HCT116 (cell line): ENCODE data around the gene OVOL1. TPM values are rescaled to one million over a fixed set of nuclear protein-coding genes. Genes with fewer than 3 reads are reported as not detected.

Experiments used
- ATAC-seq: fragments of 200-7000 bp; cut with Tn5 transposase; 2 replicates; pipeline ENCODE4 v1.9.1; 2020; ENCODE audit warnings: mild to moderate bottlenecking, moderate library complexity
- BruUV-seq: library from RNA; stranded (reverse); fragments of 400-500 nt; replicated peaks from 2 replicates; lab custom pipeline; 2021; lab: Mats Ljungman, UMichigan
- CTCF ChIA-PET: fragments of 300-600 bp; sonication (Branson Sonifier 250); formaldehyde crosslinking; loops from one replicate; lab custom pipeline; 2021; ENCODE audit warnings: antibody characterized with exemption; lab: Charles Lee
- POLR2A ChIA-PET: fragments of 300-600, 350-600 bp; sonication (Branson Sonifier 250); formaldehyde crosslinking; loops from one replicate; lab custom pipeline; 2021; ENCODE audit warnings: antibody characterized with exemption; lab: Charles Lee
- RAD21 ChIA-PET, 2 experiments: fragments of 300-600 bp; sonication (Branson Sonifier 250); formaldehyde crosslinking; loops; one replicate each; lab custom pipeline; 2023; ENCODE audit warnings: low total read pairs in 2 of 2; ENCODE audit not compliant: uncharacterized antibody in 2 of 2, unreplicated experiment in 2 of 2, low non-redundant PET in 1 of 2; lab: Charles Lee
- DNase-seq: peaks from one replicate; pipeline ENCODE4 v3.0.0-alpha.2; 2010; ENCODE audit warnings: low read depth, low spot score
- H2AFZ ChIP-seq: fragments of 200-600 bp; shearing (Covaris generic), sonication (generic); 2 replicates; pipeline ENCODE4 v1.6.1; 2017; ENCODE audit warnings: low read depth, mixed run types, mixed read lengths, antibody characterized with exemption, low read length; ENCODE audit not compliant: poor library complexity, severe bottlenecking
- H3K27ac ChIP-seq: 2 replicates; pipeline ENCODE4 v1.5.1; 2012; ENCODE audit warnings: low read depth, low read length
- H3K27me3 ChIP-seq: fragments of 200-600 bp; sonication (generic); 2 replicates; pipeline ENCODE4 v1.6.1; 2016; ENCODE audit warnings: mixed run types, low read length, mixed read lengths; ENCODE audit not compliant: insufficient read depth
- H3K36me3 ChIP-seq, 2 experiments: fragments of 200-500 bp in 1 of 2; fragments of 200-600 bp in 1 of 2; sonication (Bioruptor generic) in 1 of 2; sonication (generic) in 1 of 2; 2 replicates each; pipeline versions ENCODE4 v1.5.1 to v1.6.1; 2014 to 2016; ENCODE audit warnings: low read length in 2 of 2, inconsistent platforms in 1 of 2, mixed read lengths in 1 of 2, mixed run types in 1 of 2; ENCODE audit not compliant: insufficient read depth in 2 of 2, control insufficient read depth in 1 of 2
- H3K4me1 ChIP-seq, 2 experiments: fragments of 200-600 bp in 1 of 2; sonication (generic) in 1 of 2; 2 replicates each; pipeline versions ENCODE4 v1.5.1 to v1.6.1; 2012 to 2017; ENCODE audit warnings: low read length in 2 of 2, inconsistent platforms in 1 of 2, mild to moderate bottlenecking in 1 of 2, mixed read lengths in 1 of 2, mixed run types in 1 of 2, moderate library complexity in 1 of 2; ENCODE audit not compliant: insufficient read depth in 2 of 2, control insufficient read depth in 1 of 2
- H3K4me2 ChIP-seq: fragments of 200-600 bp; sonication (generic); 2 replicates; pipeline ENCODE4 v1.6.1; 2017; ENCODE audit warnings: mixed run types, low read length, mixed read lengths
- H3K4me3 ChIP-seq, 2 experiments: fragments of 200-600 bp in 1 of 2; sonication (generic) in 1 of 2; replicated peaks in 1 of 2; 2 replicates each; pipeline ENCODE4 v1.5.1; 2011 to 2016; ENCODE audit warnings: low read length in 2 of 2, control low read depth in 1 of 2, low read depth in 1 of 2, mild to moderate bottlenecking in 1 of 2, mixed read lengths in 1 of 2, mixed run types in 1 of 2
- H3K79me2 ChIP-seq: fragments of 200-600 bp; sonication (generic); 2 replicates; pipeline ENCODE4 v1.6.1; 2017; ENCODE audit warnings: mild to moderate bottlenecking, mixed run types, low read length, moderate library complexity, mixed read lengths; ENCODE audit not compliant: insufficient read depth
- H3K9ac ChIP-seq: fragments of 200-600 bp; sonication (generic); 2 replicates; pipeline ENCODE4 v1.6.1; 2016; ENCODE audit warnings: low read length, mixed read lengths
- H3K9me2 ChIP-seq: fragments of 200-600 bp; sonication (generic), shearing (Covaris generic); 2 replicates; pipeline ENCODE4 v1.6.1; 2017; ENCODE audit warnings: mixed run types, mild to moderate bottlenecking, moderate library complexity; ENCODE audit not compliant: insufficient read depth
- H3K9me3 ChIP-seq, 2 experiments: fragments of 200-500 bp in 1 of 2; fragments of 200-600 bp in 1 of 2; sonication (Bioruptor generic) in 1 of 2; sonication (generic) in 1 of 2; 2 replicates each; pipeline ENCODE4 v1.6.1; 2014 to 2017; ENCODE audit warnings: low read length in 2 of 2, mixed read lengths in 2 of 2, inconsistent platforms in 1 of 2, low read depth in 1 of 2, mild to moderate bottlenecking in 1 of 2, mixed run types in 1 of 2, moderate library complexity in 1 of 2; ENCODE audit not compliant: control insufficient read depth in 1 of 2, insufficient read depth in 1 of 2
- H4K20me1 ChIP-seq: fragments of 200-600 bp; sonication (generic), shearing (Covaris generic); 2 replicates; pipeline ENCODE4 v1.6.1; 2017; ENCODE audit warnings: mixed run types, mild to moderate bottlenecking, moderate library complexity; ENCODE audit not compliant: insufficient read depth
- EGR1 ChIP-seq: IDR thresholded peaks from 2 replicates; pipeline ENCODE4 v1.6.1; 2012; ENCODE audit warnings: low read depth
- ELF1 ChIP-seq: IDR thresholded peaks from 2 replicates; pipeline ENCODE4 v1.6.1; 2012; ENCODE audit warnings: low read depth, borderline replicate concordance
- EZH2 ChIP-seq: fragments of 200-600 bp; sonication (generic); IDR thresholded peaks from 2 replicates; pipeline ENCODE4 v1.6.1; 2017; ENCODE audit warnings: antibody characterized with exemption, mixed run types
- EZH2phosphoT487 ChIP-seq: fragments of 200-600 bp; IDR thresholded peaks from 2 replicates; pipeline ENCODE4 v1.6.1; 2018; ENCODE audit warnings: antibody characterized with exemption, borderline replicate concordance
- FOSL1 ChIP-seq: IDR thresholded peaks from 2 replicates; pipeline ENCODE4 v1.6.1; 2012; ENCODE audit warnings: low read depth
- POLR2AphosphoS5 ChIP-seq: IDR thresholded peaks from 2 replicates; pipeline ENCODE4 v1.6.1; 2011; ENCODE audit warnings: mild to moderate bottlenecking, low read depth, low read length, moderate library complexity
- SIN3A ChIP-seq: IDR thresholded peaks from 2 replicates; pipeline ENCODE4 v1.6.1; 2012; ENCODE audit warnings: low read depth
- SP1 ChIP-seq: IDR thresholded peaks from 2 replicates; pipeline ENCODE4 v1.6.1; 2012; ENCODE audit warnings: low read depth
- TCF7L2 ChIP-seq: IDR thresholded peaks from 2 replicates; pipeline ENCODE4 v1.7.0; 2011; ENCODE audit warnings: borderline replicate concordance, inconsistent platforms; ENCODE audit not compliant: insufficient read depth, insufficient read length; ENCODE audit errors: extremely low read depth
- YY1 ChIP-seq: IDR thresholded peaks from 2 replicates; pipeline ENCODE4 v1.6.1; 2011; ENCODE audit warnings: low read length, low read depth, moderate library complexity, mild to moderate bottlenecking; ENCODE audit not compliant: insufficient replicate concordance; ENCODE audit errors: extremely low read depth
- ZFX ChIP-seq: fragments of 450-650 bp; IDR thresholded peaks from 2 replicates; pipeline ENCODE4 v1.6.1; 2017
- intact Hi-C: fragments of 100-400 bp; cut with micrococcal nuclease; formaldehyde crosslinking; loops from 2 replicates; pipeline ENCODE4 v1.10.0; 2022
- total RNA-seq: library from RNA; stranded (reverse); gene quantifications from one replicate; pipeline ENCODE4 v1.2.1, GENCODE V29; 2021; ENCODE audit not compliant: unreplicated experiment
- TF ChIP-seq, protein P1 (sequence below), 3 experiments: fragments of 200-600 bp in 1 of 3; sonication (generic) in 1 of 3; IDR thresholded peaks in 2 of 3; conservative IDR thresholded peaks in 1 of 3; 2 replicates each; pipeline ENCODE4 v1.5.1; 2012 to 2017; ENCODE audit warnings: low read depth in 2 of 3, low read length in 2 of 3, antibody characterized with exemption in 1 of 3, borderline replicate concordance in 1 of 3, control low read depth in 1 of 3, mild to moderate bottlenecking in 1 of 3, mixed read lengths in 1 of 3, mixed run types in 1 of 3, moderate library complexity in 1 of 3; ENCODE audit not compliant: insufficient read depth in 1 of 3
- TF ChIP-seq, protein P2 (sequence below): IDR thresholded peaks from 2 replicates; pipeline ENCODE4 v1.6.1; 2012; ENCODE audit warnings: low read depth

The OVOL1 gene
- total RNA-seq, 1 experiment from 2014 or later: 14.7 TPM

DNA sequence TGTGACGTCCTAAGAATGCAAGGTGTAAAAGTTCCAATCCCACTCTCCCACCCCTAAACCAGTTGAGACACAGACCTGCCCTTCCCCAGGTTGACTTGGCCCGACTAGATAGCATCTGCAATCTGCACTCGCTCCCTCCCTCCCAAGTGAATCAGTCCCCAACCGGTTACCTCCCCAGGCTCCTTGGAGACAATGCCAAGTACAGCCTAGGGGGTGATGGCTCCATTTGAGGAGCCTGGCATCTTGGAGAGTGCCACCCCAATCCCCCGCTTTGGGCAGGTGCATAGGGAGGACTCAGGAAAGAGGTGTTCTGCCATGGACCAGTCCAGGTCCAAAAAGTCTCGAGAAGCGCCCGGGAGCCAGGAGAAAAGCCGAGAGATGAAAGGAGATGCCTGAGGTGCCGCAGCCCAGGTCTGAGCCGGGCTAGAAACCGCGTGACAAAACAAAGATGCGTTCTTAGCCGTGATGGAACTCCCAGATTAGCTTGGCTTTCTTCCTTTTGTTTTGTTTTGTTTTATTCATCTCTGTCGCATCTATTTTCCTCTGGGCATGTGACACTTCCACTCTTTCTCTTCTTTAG, 28.2 kb downstream of the OVOL1 start:
- ATAC-seq: no peak
- no peak overlapping the region for H3K4me3 ChIP-seq
- POLR2A ChIA-PET: no interaction called here
- no peak overlapping the region for H3K27ac ChIP-seq
- BruUV-seq: TSS peak; percentile 24
- no peak overlapping the region for H3K9ac ChIP-seq
- RAD21 ChIA-PET: no interaction called here
- H3K27me3 ChIP-seq: no peaks in the 10 kb centered on the region
- H3K4me1 ChIP-seq: peaks cover 0 to 12% of the 10 kb centered on the region in 2 experiments; a peak in 2 of 4 replicates
- H4K20me1 ChIP-seq: no peaks in the 10 kb centered on the region
- no peak for DNase-seq
- TF ChIP-seq SP1 (no peak), EZH2phosphoT487 (no peak), YY1 (no peak), SIN3A (no peak), ELF1 (no peak)
- H3K79me2 ChIP-seq: no peaks in the 10 kb centered on the region
- no peak overlapping the region for H3K4me2 ChIP-seq
- no peaks in the 10 kb centered on the region for H3K36me3 ChIP-seq
- intact Hi-C loops: no loop called here
- H2AFZ ChIP-seq: no peak overlapping the region
- no peaks in the 10 kb centered on the region for H3K9me3 ChIP-seq
- no peaks in the 10 kb centered on the region for H3K9me2 ChIP-seq
- CTCF ChIA-PET: interaction anchor here (1.5 kb wide), 1 partner anchor 36 kb away, joined by 3 read pairs; no protein-coding TSS in a partner anchor

DNA sequence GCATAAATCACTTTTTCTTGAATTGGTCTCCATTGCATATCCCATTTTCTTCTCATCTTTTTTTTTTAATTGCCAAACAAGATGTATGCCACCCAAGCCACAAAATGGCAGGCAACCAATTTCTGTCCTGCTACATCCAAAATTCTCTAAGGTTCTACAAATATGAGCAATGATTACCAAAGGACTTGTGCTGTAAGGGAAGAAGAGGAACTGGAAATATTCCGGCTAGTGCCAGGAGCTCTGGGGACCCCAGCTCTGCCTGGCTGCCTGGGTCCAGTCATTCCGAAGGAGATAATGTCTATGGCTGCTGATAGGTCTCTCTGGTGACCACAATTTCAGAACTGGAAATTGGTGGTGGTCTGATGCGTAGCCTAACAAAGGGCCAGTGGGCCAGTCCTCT, 29.8 kb downstream of the OVOL1 start:
- ATAC-seq (no peak), DNase-seq (no peak)
- Histone ChIP-seq H3K4me1 (peaks cover 0 to 12% of the 10 kb centered on the region in 2 experiments; a peak in 2 of 4 replicates), H4K20me1 (no peaks in the 10 kb centered on the region), H3K36me3 (no peaks in the 10 kb centered on the region), H3K9ac (0 out of 2 replicates have a peak overlapping the region, but pooled peaks have one; percentile 67), H3K4me2 (peak overlapping the region; percentile 76; the same call in 1 of the 2 replicates), H3K9me2 (no peaks in the 10 kb centered on the region), H3K9me3 (no peaks in the 10 kb centered on the region), H3K4me3 (peak overlapping the region in 1 of 2 experiments; percentile 65; a peak in 1 of 4 replicates), H3K79me2 (no peaks in the 10 kb centered on the region), H2AFZ (no peak overlapping the region), H3K27ac (no peak overlapping the region), H3K27me3 (no peaks in the 10 kb centered on the region)
- intact Hi-C loops: no loop called here
- RAD21 ChIA-PET: interaction anchor here (0.7 to 2.2 kb wide), 4 partner anchors 36 to 500 kb away, joined by 3 to 12 read pairs (median 5); partner anchors contain the start of gene KAT5 (in 1 of the 2)
- CTCF ChIA-PET: interaction anchor here (1.1 to 3.7 kb wide), 6 partner anchors 24 to 105 kb away, joined by 3 to 36 read pairs (median 6); partner anchors contain the start of gene KAT5
- BruUV-seq: no TSS peak
- POLR2A ChIA-PET: interaction anchor here (1.0 to 2.6 kb wide), 5 partner anchors 24 to 169 kb away, joined by 3 to 8 read pairs (median 3); partner anchors contain the start of genes AP5B1, KAT5 and MUS81
- no peak for TF ChIP-seq ELF1
- no peak for TF ChIP-seq FOSL1
- TF ChIP-seq EGR1: no peak
- TF ChIP-seq, protein P1, sequence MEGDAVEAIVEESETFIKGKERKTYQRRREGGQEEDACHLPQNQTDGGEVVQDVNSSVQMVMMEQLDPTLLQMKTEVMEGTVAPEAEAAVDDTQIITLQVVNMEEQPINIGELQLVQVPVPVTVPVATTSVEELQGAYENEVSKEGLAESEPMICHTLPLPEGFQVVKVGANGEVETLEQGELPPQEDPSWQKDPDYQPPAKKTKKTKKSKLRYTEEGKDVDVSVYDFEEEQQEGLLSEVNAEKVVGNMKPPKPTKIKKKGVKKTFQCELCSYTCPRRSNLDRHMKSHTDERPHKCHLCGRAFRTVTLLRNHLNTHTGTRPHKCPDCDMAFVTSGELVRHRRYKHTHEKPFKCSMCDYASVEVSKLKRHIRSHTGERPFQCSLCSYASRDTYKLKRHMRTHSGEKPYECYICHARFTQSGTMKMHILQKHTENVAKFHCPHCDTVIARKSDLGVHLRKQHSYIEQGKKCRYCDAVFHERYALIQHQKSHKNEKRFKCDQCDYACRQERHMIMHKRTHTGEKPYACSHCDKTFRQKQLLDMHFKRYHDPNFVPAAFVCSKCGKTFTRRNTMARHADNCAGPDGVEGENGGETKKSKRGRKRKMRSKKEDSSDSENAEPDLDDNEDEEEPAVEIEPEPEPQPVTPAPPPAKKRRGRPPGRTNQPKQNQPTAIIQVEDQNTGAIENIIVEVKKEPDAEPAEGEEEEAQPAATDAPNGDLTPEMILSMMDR (IDR thresholded peaks at IDR 0.05 in 2 of 3, conservative IDR thresholded peaks at IDR 0.05 in 1 of 3; ENCODE audit: borderline replicate concordance in 1 of 3, insufficient read depth in 1 of 3, low read depth in 2 of 3, low read length in 2 of 3): no peak
- TF ChIP-seq, protein P2, sequence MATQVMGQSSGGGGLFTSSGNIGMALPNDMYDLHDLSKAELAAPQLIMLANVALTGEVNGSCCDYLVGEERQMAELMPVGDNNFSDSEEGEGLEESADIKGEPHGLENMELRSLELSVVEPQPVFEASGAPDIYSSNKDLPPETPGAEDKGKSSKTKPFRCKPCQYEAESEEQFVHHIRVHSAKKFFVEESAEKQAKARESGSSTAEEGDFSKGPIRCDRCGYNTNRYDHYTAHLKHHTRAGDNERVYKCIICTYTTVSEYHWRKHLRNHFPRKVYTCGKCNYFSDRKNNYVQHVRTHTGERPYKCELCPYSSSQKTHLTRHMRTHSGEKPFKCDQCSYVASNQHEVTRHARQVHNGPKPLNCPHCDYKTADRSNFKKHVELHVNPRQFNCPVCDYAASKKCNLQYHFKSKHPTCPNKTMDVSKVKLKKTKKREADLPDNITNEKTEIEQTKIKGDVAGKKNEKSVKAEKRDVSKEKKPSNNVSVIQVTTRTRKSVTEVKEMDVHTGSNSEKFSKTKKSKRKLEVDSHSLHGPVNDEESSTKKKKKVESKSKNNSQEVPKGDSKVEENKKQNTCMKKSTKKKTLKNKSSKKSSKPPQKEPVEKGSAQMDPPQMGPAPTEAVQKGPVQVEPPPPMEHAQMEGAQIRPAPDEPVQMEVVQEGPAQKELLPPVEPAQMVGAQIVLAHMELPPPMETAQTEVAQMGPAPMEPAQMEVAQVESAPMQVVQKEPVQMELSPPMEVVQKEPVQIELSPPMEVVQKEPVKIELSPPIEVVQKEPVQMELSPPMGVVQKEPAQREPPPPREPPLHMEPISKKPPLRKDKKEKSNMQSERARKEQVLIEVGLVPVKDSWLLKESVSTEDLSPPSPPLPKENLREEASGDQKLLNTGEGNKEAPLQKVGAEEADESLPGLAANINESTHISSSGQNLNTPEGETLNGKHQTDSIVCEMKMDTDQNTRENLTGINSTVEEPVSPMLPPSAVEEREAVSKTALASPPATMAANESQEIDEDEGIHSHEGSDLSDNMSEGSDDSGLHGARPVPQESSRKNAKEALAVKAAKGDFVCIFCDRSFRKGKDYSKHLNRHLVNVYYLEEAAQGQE: no peak
- no peak for TF ChIP-seq EZH2phosphoT487
- no peak for TF ChIP-seq ZFX
- TF ChIP-seq POLR2AphosphoS5: no peak
- no peak for TF ChIP-seq EZH2
- no peak for TF ChIP-seq TCF7L2
- TF ChIP-seq SP1: no peak
